NCI-H2029 treated with DMSO at 0.1 percent for 48 hours (cell line): ENCODE measurements around the gene CDH23.
A peak's percentile ranks its signal among the peaks of the same experiment; 100 is the strongest.

Experiments
- DNase-seq: peaks from one replicate; lab custom pipeline; 2025; lab: John Stamatoyannopoulos, UW

CDH23 gene

GRCh38 chr10:71565284-71566000 lies 168.7 kb downstream of the CDH23 start:
- no peak for DNase-seq

GRCh38 chr10:71567006-71567405 lies 170.3 kb downstream of the CDH23 start:
- DNase-seq, result no peak

DNA sequence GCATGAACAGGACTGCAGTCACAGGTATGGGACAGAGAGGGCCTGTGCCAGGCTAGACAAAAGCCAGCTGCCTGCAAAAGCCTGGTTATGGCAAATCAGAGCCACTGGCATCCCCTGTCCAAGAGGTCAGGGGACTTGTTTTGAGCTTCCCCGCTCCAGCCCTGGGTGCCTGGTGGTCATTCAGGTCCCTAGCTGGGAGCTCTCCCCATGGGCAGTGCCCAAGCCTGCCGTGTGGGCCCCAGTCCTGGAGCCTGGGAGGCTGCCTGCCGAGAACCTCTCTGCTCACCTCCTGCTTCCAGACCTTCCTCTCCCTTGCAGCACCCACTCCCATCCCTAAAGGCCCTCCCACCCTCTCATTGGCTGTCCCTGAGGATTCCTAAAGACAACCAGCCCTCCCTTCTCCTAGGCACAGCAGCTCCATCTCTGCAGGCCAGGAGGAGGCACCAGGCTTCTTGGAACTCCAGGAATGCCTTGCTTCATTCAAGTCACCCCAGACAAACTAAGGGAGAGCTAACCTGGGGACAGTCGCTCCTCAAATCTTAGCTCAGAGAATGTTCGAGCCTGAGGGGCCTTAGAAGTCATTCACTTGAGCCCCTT lies 172.3 kb downstream of the CDH23 start:
- DNase-seq, result no peak

GRCh38 chr10:71569775-71570588 lies 173.3 kb downstream of the CDH23 start:
- DNase-seq, result no peak

- DNase-seq, result no peak
Observed at GRCh38 chr10:71571460-71572175, 174.9 kb downstream of the CDH23 start.

DNA sequence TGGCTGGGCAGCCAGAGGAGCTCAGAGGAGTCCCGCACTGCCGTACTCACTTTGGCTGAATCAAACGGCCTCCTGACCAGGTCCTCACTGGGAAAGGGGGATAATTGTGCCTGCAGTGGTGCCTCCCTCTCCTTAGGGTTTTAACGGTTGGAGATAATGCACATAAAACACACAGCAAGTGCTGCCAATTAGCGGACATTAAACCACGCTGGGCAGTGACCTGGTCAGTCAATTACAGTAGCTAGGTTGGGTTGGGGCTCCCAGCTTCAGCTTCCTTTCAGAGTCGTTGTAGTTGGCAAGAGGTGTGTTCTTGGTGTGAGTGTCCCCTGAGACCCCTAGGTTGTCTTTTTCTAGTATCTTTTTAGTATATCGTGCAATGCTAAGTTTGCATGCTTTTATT lies 176.2 kb downstream of the CDH23 start:
- DNase-seq, result no peak

DNA sequence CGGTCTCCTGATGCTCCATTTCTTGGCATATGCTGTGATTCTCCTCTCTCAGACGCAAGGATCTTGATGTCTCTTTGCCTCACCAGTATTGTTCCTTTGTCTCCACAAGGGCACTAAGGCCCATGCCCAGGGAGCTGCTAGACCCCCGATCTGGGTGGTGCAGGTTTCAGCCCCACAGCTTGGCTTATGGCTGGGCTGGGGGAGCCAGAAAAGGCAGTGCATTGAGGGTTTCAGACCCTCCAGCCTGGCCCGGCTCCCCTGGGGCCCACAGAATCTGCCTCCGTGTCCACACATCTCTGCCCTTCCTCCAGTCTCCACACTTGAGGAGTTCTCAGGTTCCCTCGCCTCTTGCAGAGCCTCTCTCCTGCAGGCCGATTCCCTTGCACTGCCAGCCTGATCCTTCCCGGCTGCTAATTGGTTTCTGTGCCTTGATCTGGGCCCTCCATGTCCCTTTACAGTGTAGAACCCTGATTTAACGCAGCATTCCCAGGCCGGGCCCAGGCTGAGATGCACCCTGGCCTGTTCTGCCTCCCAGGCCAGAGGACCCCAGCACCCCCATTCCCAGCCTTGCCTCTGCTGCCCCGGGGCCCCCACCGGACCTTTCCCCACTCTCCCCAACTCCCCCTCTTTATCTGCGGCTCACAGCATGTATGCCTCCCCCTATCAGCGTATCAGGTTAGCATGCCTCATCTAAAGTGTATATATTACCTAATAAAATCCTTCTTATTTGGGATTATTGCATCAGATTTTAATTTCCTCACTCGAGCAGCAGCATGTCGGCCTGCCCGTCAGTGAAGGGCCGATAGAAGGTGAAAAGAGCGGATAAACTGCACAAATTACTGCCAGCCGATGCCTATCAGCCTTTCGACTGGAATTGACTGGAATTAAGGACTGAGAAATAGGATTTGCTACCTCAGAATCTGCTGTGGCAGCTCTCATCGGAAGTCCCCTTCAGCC lies 177.1 kb downstream of the CDH23 start:
- DNase-seq, result no peak

GRCh38 chr10:71575451-71575850 lies 178.7 kb downstream of the CDH23 start:
- DNase-seq, result no peak

GRCh38 chr10:71575934-71576801 lies 179.4 kb downstream of the CDH23 start:
- no peak for DNase-seq

GRCh38 chr10:71576842-71577241 lies 180.1 kb downstream of the CDH23 start:
- DNase-seq, result no peak

- no peak for DNase-seq
Observed at GRCh38 chr10:71577345-71577744, 180.6 kb downstream of the CDH23 start.

GRCh38 chr10:71578069-71578468 lies 181.3 kb downstream of the CDH23 start:
- DNase-seq, result no peak

DNA sequence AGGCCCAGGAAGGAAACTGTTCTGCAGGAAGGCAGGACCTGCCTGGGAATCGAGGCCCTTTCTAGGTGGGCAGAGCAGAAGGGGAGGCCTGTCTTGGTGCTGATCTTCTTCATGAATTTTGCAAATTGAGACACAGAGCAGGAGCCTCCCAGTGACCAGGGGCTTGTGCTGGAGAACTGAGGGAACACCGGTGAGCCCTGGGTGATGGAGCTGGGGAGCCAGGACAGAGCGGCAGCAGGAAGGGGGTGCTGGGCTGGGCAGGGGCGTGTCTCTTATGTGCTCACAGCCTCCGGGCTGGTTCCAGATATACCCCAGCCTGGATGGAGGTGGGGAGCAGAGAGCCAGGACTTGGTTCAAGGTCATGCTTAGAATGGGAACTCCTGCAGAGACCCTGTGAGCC lies 182.9 kb downstream of the CDH23 start:
- no peak for DNase-seq

GRCh38 chr10:71580415-71580814 lies 183.7 kb downstream of the CDH23 start:
- peak; percentile 29 for DNase-seq

DNA sequence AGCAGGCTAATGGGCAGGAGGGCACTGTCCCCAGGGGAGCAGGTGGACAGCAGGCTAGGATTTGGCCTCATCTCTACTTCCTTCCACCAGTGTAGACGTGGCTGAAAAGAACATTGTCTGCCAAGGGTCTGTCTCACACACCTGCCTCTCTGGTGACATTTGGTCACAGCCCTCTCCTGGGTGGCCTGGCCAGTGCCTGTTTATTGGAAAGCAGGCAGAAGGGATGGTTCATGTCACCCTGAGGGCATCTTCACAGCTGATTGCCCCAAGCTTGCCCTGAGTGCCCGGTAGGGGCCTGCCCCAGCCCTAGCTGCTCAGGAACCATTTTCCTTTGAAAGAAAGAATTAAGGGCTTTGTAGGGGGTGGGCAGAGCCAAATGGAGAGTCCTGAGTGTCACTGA lies 184.2 kb downstream of the CDH23 start:
- DNase-seq, result no peak

- DNase-seq, result no peak
Observed at GRCh38 chr10:71581376-71581775, 184.7 kb downstream of the CDH23 start.

DNA sequence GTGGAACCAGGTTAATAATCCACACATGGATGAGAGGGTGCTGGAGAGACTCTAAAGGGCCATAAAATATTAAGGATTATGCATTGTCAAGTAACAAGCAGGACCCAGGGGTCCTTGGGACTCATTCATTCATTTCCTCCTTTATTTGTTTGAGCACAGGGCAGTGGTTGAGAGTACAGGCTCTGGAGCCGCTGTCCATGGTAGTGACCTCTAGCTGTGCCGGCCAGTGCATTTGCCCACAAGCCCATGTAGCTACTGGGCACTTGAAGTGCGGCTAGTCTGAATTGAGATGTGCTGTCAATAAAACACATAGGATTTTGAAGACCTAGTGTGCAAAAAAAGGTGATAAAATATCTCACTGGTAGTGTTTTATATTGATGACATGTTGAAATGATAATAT lies 185.3 kb downstream of the CDH23 start:
- no peak for DNase-seq

GRCh38 chr10:71582506-71583475 lies 186.1 kb downstream of the CDH23 start:
- DNase-seq, result no peak

DNA sequence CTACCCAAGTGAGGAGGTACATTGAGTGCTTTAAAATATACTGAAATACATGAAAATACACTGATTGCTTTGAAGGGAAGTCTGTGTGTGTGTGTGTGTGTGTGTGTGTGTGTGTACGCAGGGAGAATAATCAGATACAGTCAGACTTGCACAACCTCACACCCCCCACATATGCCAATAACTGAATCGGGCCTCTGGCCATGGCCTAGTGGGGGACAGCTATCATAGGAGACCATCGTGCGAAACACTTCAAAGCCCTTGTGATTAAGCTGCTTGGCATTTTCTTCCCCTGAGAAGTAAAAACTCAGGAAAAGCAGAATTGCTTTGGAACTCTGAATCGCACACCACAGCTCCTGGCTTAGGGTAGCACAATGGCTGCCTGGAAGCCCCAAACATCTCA lies 187.7 kb downstream of the CDH23 start:
- DNase-seq, result no peak
